ENCODE measurements around the gene GKAP1. TPM values are rescaled to one million over a fixed set of nuclear protein-coding genes. Genes with fewer than 3 reads are reported as not detected.
"Not testable (repeated sequence)": the region's sequence is repeated elsewhere in the genome, so short reads cannot be mapped to it uniquely, and the experiment has no call there.

The GKAP1 gene
- 1 to 10 TPM; 3.9 to 4.4 TPM for total RNA-seq

DNA sequence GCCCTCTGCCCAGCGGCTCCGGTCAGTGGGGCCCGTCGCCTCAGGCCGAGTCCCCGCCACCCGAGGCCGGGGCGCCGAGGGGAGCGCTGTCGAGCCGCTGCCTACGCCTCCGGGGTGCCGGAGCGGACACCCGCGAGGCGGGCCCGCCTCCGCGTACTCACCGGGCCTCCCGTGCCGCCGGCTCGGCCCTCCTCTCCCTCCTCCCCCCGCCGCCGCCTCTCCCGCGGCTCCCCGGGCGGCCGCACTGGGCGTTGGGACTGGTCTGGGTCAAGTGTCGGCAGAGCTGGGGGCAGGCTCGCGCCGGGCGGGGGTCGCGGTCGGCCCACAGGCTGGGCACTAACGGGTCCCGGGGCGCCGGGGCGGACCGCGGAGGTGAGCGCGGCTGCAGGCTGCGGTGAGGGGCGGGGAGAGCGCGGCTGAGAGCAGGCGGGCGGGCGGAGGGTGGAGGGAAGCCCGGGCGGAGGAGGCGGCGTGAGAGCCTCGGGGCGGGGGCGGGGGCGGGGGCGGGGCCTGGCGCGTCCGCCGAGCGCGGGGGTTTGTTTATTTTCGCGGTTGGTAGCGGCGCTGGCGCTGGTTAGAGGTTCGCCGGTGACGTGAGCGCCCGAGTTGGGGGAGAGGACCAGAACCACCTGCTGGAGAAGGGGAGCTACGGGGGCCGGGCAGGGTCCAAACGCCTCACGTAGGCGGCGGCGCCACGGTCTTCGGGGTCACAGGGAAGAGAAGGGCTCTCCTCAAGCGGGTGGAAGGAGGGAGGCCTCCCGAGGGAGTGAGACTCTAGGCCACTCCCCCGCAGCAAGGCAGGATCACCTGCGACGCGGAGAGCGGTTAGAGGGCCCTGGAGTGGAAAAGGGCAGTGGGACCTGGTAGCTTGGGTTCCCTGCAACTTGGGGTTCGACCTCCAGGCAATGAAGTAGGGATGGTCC is at the start of gene GKAP1:
GKAP1 (minus strand) TSS at position 414 of the 923 bp plus-strand sequence. CDS start 11,252 bp downstream, outside the sequence.
- CTCF ChIA-PET, POLR2A ChIA-PET: not testable (repeated sequence)

DNA sequence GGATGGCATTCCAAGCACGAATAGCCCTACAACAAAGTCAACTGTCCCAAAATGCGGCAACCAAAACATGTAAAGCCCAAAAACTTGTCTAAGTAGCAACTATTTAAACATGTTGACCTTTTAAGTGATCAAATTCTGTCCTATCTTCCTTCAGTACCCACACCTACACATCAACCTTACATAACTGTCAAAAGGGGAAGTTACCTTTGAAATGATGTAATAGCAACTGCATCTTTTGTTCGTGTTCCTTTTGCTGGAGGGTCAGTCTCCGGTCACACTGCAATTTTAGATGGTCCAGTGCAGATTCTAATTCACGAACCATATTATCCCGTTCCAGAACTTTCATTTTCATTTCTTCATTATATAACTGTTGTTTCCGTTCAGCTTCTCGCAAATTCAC is 32.3 kb upstream of the GKAP1 start:
- H3K4me1 Mint-ChIP-seq (ENCODE audit: low read depth); DNase-seq; H3K9me3 Mint-ChIP-seq; CTCF ChIA-PET; ATAC-seq; H3K27me3 Mint-ChIP-seq; H3K36me3 Mint-ChIP-seq (ENCODE audit: low read depth); intact Hi-C loops (cut with micrococcal nuclease); H3K27ac Mint-ChIP-seq; POLR2A ChIA-PET; H3K4me3 Mint-ChIP-seq: not testable (repeated sequence)

More for the DNA sequence above, at the start of gene GKAP1:
- H3K27ac Mint-ChIP-seq: peak within 1 kb of the TSS; percentile 76
- intact Hi-C loops (cut with micrococcal nuclease); H3K9me3 Mint-ChIP-seq; H3K4me1 Mint-ChIP-seq (ENCODE audit: low read depth); H3K27me3 Mint-ChIP-seq; H3K36me3 Mint-ChIP-seq (ENCODE audit: low read depth): not testable (repeated sequence)
- peak; percentile 78 for ATAC-seq
- peak; percentile 74 for DNase-seq
- peak within 1 kb of the TSS; percentile 76 for H3K4me3 Mint-ChIP-seq

DNA sequence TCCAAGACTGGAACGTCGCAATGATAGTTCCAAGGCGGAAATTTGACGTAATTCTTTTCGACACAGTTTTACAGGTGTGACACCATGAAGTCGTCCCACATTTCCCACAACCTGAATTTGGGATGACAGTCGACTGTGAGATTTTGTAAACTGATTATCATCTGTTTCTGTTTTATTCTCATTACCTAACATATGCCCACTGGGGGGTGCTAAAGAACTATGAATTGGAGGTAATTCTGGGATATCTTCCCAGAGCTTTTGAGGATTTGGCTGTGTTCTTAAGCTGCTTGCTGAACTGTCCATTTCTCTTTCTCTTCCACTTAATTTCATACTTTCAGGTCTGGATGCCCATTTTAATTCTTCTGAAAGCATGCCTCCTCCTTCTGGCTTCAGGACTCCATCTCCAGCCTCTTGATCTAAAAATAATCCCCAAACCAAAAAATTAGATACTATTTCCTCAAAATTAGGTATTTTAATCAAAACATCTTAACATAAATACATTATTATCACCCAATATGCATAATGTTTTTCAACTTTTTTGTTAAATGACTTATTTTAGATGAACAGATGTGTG is 19.6 kb upstream of the GKAP1 start:
- intact Hi-C loops (cut with micrococcal nuclease); DNase-seq; ATAC-seq; POLR2A ChIA-PET; H3K9me3 Mint-ChIP-seq; H3K36me3 Mint-ChIP-seq (ENCODE audit: low read depth); H3K4me1 Mint-ChIP-seq (ENCODE audit: low read depth); CTCF ChIA-PET; H3K27ac Mint-ChIP-seq; H3K4me3 Mint-ChIP-seq; H3K27me3 Mint-ChIP-seq: not testable (repeated sequence)
- TF ChIP-seq, protein P1, sequence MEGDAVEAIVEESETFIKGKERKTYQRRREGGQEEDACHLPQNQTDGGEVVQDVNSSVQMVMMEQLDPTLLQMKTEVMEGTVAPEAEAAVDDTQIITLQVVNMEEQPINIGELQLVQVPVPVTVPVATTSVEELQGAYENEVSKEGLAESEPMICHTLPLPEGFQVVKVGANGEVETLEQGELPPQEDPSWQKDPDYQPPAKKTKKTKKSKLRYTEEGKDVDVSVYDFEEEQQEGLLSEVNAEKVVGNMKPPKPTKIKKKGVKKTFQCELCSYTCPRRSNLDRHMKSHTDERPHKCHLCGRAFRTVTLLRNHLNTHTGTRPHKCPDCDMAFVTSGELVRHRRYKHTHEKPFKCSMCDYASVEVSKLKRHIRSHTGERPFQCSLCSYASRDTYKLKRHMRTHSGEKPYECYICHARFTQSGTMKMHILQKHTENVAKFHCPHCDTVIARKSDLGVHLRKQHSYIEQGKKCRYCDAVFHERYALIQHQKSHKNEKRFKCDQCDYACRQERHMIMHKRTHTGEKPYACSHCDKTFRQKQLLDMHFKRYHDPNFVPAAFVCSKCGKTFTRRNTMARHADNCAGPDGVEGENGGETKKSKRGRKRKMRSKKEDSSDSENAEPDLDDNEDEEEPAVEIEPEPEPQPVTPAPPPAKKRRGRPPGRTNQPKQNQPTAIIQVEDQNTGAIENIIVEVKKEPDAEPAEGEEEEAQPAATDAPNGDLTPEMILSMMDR (IDR thresholded peaks at IDR 0.05): peak; percentile 14

DNA sequence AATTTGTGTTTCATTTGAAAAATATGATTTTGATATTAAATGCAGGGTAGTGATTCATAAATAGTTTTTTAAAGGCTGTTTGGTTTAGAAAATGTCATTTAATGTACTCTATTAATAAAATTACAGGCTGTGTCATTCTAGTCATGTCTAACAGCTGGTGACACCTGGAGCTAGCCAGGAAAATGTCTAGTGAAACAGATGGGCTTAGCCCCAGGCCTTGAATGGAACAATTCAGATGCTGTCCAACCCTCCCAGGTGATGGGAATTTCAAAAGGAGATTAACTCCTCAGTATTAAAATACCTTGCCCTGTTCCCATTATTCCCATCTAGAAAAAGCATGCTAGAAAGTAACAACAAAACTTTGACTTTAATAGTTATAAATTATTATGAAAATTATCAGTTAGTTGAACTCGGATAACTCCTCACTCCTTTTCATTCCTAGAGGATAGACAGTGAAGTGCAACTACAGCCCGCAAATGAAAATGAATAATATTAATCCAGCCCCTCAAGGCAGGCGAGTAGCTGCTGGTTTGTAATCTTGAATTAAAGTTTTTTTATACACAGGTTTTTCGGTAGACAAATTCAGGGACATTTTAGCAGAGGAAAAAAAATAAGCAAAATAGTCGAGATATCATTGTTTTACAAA is 13.0 kb upstream of the GKAP1 start:
- POLR2A ChIA-PET; H3K36me3 Mint-ChIP-seq (ENCODE audit: low read depth); H3K27ac Mint-ChIP-seq; H3K9me3 Mint-ChIP-seq; intact Hi-C loops (cut with micrococcal nuclease); DNase-seq; H3K27me3 Mint-ChIP-seq; H3K4me3 Mint-ChIP-seq; H3K4me1 Mint-ChIP-seq (ENCODE audit: low read depth); ATAC-seq: not testable (repeated sequence)
- CTCF ChIA-PET: interaction anchor here (0.7 kb wide), 1 partner anchor 396 kb away, joined by 3 read pairs; no protein-coding TSS in a partner anchor

DNA sequence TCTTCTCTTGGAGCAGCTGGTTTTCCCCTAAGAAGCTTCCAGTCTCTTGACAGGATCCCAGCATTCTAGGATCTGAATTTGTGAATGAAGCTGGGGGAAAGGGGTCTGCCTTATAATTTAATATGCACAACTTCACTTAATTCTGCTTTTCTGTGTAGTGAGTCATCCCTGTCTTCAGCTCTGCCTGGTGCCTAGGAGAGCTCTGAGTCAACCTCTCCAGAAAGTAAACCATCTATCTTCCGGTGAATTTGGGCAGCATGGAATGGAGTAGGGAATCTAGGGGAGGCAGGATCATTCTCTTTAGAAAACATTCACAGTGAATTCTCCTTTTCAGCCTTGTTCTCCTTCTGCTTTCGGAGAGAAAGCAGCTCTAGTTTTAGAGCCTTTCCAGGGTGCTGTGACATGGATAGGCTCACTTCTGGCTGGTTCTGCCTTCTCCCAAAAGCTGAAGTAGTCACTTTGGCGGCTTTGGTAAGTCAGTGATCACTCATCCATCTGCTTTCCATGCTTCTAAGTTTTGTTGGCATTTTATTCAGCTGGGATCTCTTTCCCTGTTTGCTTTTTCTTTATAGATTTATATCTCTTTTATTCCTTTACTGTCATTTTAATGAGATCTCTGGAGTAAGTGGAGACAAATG is 7.5 kb upstream of the GKAP1 start:
- CTCF ChIA-PET: interaction anchor here (0.6 kb wide), 1 partner anchor 249 kb away, joined by 3 read pairs; no protein-coding TSS in a partner anchor

DNA sequence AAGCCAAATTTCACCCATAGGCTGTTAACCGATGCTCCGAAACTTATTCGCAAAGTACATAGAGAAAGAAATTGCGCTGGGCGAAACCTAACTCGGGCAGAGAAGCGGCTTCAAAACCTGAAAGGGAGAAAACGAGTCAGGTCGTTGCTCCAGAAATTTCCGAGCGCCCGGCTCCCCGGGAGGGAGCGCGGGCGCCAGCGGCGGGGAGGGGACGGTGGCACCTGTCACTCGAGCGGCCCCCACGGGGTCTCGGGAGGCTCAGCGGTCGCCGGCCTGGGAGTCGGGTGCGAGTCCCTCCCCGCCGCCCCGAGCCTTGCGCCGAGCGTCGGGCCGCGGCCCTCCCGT is 586 bp downstream of the GKAP1 start:
- Mint-ChIP-seq H3K4me3 (peak overlapping the region; percentile 76), H3K27ac (peak overlapping the region; percentile 54)
- POLR2A ChIA-PET; H3K4me1 Mint-ChIP-seq (ENCODE audit: low read depth); CTCF ChIA-PET; H3K36me3 Mint-ChIP-seq (ENCODE audit: low read depth); intact Hi-C loops (cut with micrococcal nuclease); H3K9me3 Mint-ChIP-seq; H3K27me3 Mint-ChIP-seq: not testable (repeated sequence)
- DNase-seq (peak; percentile 36), ATAC-seq (peak; percentile 6)

More for the DNA sequence above, 7.5 kb upstream of the GKAP1 start:
- H3K4me1 Mint-ChIP-seq (ENCODE audit: low read depth); H3K9me3 Mint-ChIP-seq; H3K4me3 Mint-ChIP-seq; H3K27ac Mint-ChIP-seq; H3K36me3 Mint-ChIP-seq (ENCODE audit: low read depth); POLR2A ChIA-PET; H3K27me3 Mint-ChIP-seq; DNase-seq; ATAC-seq; intact Hi-C loops (cut with micrococcal nuclease): not testable (repeated sequence)

DNA sequence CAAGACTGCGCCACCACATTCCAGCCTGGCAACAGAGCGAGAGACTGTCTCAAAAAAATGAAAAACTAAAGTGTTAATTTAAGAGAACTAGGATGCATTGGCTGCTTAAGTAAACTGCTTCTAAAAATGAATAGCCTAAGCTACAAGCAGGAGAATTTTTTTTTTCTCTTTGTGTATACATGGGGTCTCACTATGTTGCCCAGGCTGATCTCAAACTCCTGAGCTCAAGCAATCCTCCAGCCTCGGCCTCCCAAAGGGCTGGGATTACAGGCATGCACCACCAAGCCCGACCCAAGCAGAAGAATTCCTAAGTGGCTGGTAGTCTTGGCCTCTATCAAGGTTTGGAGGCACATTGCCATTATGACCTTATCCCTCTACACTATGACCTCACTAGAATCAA is 2.4 kb downstream of the GKAP1 start:
- H3K27me3 Mint-ChIP-seq; H3K36me3 Mint-ChIP-seq (ENCODE audit: low read depth); H3K4me1 Mint-ChIP-seq (ENCODE audit: low read depth); DNase-seq; CTCF ChIA-PET; ATAC-seq; POLR2A ChIA-PET; H3K4me3 Mint-ChIP-seq; intact Hi-C loops (cut with micrococcal nuclease); H3K9me3 Mint-ChIP-seq; H3K27ac Mint-ChIP-seq: not testable (repeated sequence)

DNA sequence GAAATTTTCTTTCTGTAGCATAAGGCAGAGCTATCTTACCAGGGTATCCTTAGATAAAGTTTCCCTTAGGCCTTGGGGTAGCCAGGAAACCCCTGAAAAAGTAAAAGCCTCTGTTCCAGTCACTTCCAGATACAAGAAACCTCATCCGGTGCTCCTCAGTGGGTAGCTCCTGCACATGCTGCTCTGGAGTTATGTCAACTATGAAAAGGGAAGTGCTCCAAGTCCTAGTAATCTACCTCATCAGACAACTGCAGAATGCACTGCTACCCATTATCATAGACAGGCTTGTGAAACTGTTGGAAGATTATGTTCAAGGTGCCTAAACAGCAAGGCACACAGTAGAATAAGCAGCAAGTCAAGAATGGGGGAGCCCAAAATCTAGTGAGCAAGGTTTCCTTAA is 8.4 kb downstream of the GKAP1 start:
- DNase-seq; H3K27me3 Mint-ChIP-seq; ATAC-seq; H3K27ac Mint-ChIP-seq; H3K4me1 Mint-ChIP-seq (ENCODE audit: low read depth); H3K4me3 Mint-ChIP-seq; H3K36me3 Mint-ChIP-seq (ENCODE audit: low read depth); POLR2A ChIA-PET; CTCF ChIA-PET; H3K9me3 Mint-ChIP-seq; intact Hi-C loops (cut with micrococcal nuclease): not testable (repeated sequence)

DNA sequence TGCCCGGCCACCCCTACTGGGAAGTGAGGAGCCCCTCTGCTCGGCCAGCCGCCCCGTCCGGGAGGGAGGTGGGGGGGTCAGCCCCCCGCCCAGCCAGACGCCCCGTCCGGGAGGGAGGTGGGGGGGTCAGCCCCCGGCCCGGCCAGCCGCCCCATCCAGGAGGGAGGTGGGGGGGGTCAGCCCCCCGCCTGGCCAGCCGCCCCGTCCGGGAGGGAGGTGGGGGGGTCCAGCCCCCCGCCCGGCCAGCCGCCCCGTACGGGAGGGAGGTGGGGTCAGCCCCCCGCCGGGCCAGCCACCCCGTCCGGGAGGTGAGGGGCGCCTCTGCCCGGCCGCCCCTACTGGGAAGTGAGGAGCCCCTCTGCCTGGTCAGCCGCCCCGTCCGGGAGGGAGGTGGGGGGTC is 13.1 kb downstream of the GKAP1 start:
- H3K9me3 Mint-ChIP-seq; POLR2A ChIA-PET; intact Hi-C loops (cut with micrococcal nuclease); H3K27ac Mint-ChIP-seq; H3K4me1 Mint-ChIP-seq (ENCODE audit: low read depth); CTCF ChIA-PET; DNase-seq; H3K27me3 Mint-ChIP-seq; H3K36me3 Mint-ChIP-seq (ENCODE audit: low read depth); H3K4me3 Mint-ChIP-seq; ATAC-seq: not testable (repeated sequence)

DNA sequence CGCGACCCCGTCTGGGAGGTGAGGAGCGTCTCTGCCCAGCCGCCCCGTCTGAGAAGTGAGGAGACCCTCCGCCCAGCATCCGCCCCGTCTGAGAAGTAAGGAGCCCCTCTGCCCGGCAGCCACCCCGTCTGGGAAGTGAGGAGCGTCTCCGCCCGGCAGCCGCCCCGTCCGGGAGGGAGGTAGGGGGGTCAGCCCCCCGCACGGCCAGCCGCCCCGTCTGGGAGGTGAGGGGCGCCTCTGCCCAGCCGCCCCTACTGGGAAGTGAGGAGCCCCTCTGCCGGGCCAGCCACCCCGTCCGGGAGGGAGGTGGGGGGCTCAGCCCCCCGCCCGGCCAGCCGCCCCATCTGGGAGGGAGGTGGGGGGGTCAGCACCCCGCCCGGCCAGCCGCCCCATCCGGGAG is 13.6 kb downstream of the GKAP1 start:
- H3K27ac Mint-ChIP-seq; H3K9me3 Mint-ChIP-seq; POLR2A ChIA-PET; H3K4me1 Mint-ChIP-seq (ENCODE audit: low read depth); ATAC-seq; H3K4me3 Mint-ChIP-seq; H3K27me3 Mint-ChIP-seq; intact Hi-C loops (cut with micrococcal nuclease); DNase-seq; CTCF ChIA-PET; H3K36me3 Mint-ChIP-seq (ENCODE audit: low read depth): not testable (repeated sequence)
